CD4-positive, alpha-beta T cell treated with Interleukin-2 at 100 ng/mL for 4 hours (primary cell): Measurements from ENCODE around the gene FREY1.

Experiments used
- DNase-seq: peaks from one replicate; pipeline ENCODE4 v3.0.0-alpha.2; 2020; ENCODE audit warnings: low spot score

Gene FREY1

GRCh38 chr11:45870706-45871105, 36.4 kb downstream of the FREY1 start:
- no peak for DNase-seq

- no peak for DNase-seq
These were observed 37.5 kb downstream of the FREY1 start for GRCh38 chr11:45869551-45869950.

- no peak for DNase-seq
These were observed 43.0 kb downstream of the FREY1 start for GRCh38 chr11:45864041-45864440.

- no peak for DNase-seq
These were observed 46.1 kb downstream of the FREY1 start for GRCh38 chr11:45860764-45861510.

- no peak for DNase-seq
These were observed 46.7 kb downstream of the FREY1 start for GRCh38 chr11:45860348-45860747.

- no peak for DNase-seq
These were observed 47.4 kb downstream of the FREY1 start for GRCh38 chr11:45859661-45860140.

- DNase-seq = no peak
These were observed 48.2 kb downstream of the FREY1 start for GRCh38 chr11:45858751-45859398.

GRCh38 chr11:45857961-45858474, 49.1 kb downstream of the FREY1 start:
- DNase-seq = no peak
